Mammary epithelial cell (primary cell): Measurements from ENCODE around the gene EDN3.

Experiments used
- CTCF ChIP-seq, 2 donors: IDR thresholded peaks in 1 of 2; conservative IDR thresholded peaks in 1 of 2; 2 replicates each; pipeline ENCODE4 v1.5.1; 2011 to 2012; ENCODE audit warnings: inconsistent platforms in 2 of 2, low read length in 2 of 2, mild to moderate bottlenecking in 2 of 2, control low read depth in 1 of 2, low read depth in 1 of 2; ENCODE audit not compliant: insufficient read depth in 1 of 2; ENCODE audit errors: extremely low read depth in 1 of 2
- EZH2 ChIP-seq: IDR thresholded peaks from 2 replicates; pipeline ENCODE4 v1.6.1; 2012; ENCODE audit warnings: low read length, inconsistent platforms, borderline replicate concordance

DNA sequence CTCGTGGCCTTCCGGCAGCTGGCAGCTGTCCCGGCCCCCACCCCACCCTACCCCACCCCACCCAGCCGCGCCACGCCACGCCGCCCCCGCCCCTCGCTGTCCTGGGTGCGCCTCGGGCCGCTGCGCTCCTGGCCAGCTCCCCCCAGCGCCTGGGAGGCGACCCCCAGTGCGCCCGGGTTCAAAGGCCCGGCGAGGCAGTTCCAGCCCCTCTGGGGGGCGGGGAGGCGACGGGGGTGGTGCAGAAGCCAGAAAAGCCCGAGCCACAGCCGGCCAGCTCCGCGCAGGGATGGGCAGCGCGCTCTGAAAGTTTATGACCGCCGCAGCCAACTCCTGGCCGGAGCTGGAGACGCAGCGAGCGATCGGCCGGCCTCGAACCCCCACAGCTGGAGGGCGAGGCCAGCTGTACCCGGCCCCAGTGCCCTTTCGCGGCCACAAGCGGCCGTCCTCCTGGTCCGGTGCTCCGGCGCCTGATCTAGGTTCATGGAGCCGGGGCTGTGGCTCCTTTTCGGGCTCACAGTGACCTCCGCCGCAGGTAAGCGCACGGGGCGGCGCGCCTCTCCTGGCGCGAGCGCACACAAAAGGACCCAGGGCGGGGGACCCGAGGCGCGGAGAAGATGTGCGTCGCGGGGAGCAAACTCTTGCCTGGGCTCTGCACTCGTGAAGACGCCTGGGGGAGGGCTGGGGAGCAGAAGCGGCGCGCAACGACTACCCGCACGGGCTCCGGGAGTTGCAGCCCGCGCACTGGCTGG is at the start of gene EDN3:
- TF ChIP-seq CTCF (conservative IDR thresholded peaks at IDR 0.05 in 1 of 2, IDR thresholded peaks at IDR 0.05 in 1 of 2; ENCODE audit: extremely low read depth in 1 of 2, insufficient read depth in 1 of 2, low read depth in 1 of 2, low read length in 2 of 2) (no peak), EZH2 (no peak)
